CD4-positive, alpha-beta T cell treated with Interleukin-17A for 4 hours (primary cell): ENCODE data around the gene CD151.

Source experiments
- DNase-seq: peaks from one replicate; pipeline ENCODE4 v3.0.0-alpha.2; 2020; ENCODE audit warnings: mixed read lengths

The CD151 gene

DNA sequence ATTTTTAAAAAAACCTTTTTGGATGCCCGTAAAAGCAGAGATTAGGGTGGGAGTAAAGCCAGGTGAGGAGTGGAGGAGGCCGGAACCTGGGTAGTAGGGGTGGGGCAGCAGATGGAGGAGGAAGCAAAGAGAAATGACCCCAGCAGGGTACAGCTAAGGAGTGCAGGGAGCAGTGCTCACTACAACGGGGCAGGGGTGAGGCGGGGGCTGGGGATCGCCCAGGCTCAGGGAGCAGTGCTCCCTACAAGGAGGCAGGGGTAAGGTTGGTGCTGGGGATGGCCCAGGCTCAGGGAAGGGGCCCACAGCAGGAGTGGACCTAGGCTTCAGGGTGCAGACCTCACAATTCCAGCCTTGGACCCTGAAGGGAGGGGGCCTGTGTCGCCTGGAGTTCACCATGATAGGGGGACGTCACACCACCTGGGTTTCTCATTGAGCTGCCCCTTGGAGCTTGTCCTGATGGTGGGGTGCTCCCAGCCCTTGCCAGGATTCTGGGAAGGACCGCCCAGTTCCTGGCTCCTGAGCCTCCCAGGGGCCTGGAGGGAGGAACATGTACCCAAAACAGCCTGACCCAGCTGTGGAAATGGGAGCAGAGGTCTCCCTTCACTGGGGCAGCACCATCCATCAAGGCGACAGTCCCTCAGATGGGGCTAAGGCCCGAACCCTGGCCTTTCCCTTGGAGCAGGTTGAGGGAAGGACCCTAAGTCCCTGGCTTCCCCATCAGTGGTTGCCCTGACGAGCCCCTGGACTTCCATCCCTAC is 16.9 kb upstream of the CD151 start:
- DNase-seq, result no peak

DNA sequence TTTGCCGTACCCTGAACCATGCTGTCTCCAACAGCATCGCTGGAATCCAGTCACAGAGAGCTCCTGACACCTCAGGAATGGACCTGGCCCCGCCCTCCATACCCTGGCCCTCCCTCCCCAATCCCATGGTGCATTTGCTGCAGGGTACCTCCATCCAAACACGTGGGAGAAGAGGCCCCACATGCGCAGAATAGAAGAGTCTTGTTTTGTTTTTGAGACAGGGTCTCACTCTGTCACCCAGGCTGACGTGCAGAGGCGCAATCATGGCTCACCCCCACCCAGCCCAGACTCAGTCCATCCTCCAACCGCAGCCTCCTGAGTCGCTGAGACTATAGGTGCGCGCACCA is 16.3 kb upstream of the CD151 start:
- DNase-seq, result no peak

DNA sequence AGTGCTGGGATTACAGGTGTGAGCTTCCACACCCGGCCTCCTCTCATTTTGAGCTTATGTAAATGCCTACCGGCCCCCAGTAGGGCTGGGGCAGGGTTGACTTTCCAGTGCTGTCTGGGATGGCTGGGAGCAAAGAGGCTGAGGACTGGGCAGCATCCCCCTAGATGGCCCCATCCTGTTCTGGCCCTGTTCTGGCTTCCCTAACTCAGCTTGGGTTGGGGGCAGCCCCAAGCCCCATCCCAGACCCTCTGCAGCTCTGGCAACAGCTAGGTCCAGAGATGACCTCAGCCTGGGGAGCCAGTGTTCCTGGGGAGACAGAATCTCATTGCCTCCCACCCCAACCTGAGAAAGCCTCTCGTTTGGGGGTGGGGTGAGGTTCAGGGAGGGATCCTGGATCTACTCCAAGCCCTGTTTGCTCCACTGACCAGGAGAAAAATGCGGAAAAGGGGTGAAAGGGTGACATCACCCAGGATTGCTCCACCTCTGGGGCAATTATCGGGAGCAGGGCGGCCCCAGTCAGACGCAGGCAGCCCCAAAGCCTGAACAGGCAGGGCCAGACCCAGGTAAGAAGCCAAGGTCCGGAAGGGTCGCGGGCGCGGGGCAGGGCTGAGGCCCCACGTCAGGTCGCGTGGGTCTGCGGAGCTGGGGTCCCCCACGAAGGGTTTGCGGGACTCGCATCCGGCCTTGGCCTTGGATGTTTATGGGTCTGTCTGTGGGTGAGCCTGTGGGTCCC is 14.2 kb upstream of the CD151 start, which contains the start of gene PNPLA2:
Gene PNPLA2 (plus strand): TSS at position 519 of the 733 bp plus-strand sequence. CDS start 805 bp downstream, outside the sequence.
- no peak for DNase-seq

DNA sequence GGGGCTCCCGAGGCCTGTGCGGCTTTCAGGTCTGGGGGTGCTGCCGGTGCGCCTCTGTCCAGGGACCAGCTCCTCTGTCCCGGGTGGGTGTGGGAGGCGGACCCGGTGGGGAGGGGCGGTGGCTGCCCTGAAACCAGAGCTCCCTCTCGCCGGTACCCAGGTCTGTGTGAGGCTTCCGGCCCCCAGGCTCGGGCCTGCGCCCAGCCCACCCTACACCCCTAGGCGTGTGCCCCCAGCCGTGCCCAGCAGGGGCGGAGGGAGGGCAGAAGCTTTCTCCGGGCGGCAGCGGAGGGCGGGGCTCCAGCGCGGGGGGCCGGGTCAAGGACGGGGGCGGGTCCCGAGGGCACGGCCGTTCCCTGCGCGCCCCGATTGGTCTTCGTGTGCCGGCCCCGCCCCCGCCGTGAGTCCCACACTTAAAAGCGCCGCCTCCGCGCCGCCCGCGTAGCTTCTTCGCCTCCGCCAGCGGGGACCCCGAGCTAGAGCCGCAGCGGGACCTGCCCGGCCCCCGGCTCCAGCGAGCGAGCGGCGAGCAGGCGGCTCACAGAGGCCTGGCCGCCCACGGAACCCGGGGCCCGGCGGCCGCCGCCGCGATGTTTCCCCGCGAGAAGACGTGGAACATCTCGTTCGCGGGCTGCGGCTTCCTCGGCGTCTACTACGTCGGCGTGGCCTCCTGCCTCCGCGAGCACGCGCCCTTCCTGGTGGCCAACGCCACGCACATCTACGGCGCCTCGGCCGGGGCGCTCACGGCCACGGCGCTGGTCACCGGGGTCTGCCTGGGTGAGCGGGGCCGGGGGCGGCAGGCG is 13.4 kb upstream of the CD151 start:
- DNase-seq, result peak; percentile 95

DNA sequence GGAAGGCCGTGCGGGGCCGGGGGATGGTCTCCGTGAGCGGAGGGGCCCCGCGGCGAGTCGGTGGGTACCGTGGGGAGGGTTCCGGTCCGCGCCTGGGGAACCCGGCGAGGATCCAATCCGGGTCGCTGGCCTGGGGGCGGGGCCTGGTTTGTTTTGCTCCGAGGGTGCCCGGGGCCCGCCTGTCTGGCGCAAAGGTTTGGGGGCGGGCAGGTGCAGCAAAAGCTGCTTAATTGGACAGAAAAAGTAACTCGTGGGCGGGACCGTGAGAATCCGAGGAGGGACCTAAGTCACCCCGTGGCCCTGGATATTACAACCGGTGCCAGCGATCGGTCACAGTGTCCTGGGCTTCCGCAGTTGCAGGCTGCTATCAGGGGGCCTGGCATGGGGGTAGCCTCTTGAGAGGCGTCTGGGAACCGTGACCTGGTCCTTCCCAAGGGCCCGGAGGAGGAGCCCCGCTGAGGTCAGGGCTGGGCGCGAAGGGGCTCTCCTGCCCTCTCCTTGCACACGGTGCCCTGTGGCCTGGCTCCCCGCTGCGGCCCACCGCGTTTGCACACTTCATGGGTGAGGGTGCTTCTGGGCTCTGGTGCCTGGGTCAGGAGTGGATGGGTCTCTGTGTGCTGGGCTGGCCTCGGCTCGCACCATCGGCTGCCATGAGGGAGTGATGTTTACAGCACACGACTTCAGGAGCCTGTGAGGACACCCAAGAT is 12.7 kb upstream of the CD151 start:
- DNase-seq, result peak; percentile 98

DNA sequence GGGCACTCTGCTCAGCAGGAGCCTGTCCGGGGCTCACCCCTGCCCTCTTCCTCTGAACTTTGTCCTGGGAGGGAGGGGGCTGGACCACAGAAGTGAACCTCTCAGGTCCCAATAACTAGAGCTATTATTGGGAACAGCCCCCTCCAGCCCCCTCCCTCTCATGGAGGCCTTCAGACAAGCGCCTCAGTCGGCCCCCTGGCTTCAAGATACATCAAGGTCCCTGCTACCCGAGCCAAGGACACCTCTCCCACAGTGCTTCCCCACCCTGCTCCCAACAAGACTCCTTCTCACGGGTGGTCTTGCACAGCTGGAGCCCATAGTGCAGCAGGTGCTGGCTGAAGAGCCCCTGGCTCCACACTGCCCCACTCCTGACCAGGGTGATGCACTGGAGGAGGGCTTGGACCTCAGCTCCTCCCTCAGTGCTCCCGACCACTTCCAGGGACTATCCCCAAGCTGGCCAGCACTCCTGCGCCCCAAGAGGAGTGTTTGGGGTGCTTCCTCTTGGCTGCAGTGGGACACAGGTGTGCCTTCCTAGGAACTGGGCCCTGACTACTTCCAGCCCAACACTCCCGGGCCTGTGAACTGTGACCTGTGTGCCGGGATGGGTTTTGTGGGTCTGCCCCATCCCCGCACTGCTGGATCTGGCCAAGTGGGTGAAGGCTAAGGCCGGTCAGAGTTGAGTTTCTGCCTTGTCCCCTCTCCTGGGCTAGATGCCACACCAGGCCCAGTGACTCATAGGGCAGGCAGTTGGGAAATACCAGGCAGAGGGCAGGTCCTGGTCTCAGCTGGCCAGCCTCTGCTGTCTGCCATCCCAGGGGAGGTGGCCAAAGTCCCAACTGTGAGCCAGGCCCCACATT is 11.9 kb upstream of the CD151 start:
- DNase-seq, result no peak

DNA sequence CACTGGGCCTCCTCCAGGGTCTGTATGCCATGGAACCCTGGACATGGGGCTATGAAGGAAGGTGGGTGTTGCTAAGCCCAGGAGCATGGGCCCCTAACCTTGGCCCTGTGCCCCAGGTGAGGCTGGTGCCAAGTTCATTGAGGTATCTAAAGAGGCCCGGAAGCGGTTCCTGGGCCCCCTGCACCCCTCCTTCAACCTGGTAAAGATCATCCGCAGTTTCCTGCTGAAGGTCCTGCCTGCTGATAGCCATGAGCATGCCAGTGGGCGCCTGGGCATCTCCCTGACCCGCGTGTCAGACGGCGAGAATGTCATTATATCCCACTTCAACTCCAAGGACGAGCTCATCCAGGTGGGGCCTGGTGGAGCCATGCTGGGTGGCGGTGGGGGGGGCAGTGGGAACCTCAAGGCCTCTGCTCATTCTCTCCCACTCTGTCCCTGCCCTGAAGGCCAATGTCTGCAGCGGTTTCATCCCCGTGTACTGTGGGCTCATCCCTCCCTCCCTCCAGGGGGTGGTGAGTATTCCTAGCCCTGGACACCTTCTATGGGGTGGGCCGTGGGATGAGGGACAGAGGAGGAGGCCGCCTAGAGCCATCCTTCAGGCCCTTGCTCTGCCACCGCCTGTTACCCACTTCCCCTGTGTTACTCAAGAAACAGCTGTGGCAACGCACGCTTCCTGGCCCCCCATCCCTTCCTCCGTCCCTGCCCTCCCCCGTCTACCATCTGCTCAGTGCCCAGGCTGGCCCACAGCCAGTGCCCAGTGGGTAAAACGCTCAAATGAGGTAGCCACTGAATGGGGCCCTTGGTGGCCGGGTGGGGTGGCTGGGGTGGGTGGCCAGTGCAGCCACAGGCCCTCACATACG is 11.0 kb upstream of the CD151 start:
- DNase-seq, result no peak

DNA sequence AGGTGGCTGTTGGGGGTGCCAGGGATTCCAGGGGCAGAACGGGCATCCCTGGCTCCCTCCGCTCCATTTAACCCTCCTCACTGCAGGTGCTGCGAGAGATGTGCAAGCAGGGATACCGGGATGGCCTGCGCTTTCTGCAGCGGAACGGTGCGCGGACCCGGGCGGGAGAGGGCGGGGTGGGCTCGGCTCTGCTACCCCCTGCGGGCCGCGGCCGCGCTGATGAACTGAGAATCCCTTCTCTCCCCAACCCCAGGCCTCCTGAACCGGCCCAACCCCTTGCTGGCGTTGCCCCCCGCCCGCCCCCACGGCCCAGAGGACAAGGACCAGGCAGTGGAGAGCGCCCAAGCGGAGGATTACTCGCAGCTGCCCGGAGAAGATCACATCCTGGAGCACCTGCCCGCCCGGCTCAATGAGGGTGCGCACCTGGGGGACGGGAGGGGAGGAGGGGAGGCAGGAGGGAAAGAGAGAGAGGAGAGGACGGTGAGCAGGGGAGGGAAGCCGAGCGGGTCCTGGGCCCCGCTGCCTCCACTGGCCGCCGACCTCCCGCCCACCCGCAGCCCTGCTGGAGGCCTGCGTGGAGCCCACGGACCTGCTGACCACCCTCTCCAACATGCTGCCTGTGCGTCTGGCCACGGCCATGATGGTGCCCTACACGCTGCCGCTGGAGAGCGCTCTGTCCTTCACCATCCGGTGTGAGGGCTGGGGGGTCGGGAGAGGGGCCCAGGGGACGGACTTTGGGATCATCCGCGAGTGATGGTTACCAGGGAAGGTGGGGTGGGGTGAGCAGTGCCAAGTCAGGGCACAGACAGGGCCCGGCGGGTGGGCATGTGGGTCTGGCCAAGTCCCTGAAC is 9.1 kb upstream of the CD151 start:
- DNase-seq, result no peak

DNA sequence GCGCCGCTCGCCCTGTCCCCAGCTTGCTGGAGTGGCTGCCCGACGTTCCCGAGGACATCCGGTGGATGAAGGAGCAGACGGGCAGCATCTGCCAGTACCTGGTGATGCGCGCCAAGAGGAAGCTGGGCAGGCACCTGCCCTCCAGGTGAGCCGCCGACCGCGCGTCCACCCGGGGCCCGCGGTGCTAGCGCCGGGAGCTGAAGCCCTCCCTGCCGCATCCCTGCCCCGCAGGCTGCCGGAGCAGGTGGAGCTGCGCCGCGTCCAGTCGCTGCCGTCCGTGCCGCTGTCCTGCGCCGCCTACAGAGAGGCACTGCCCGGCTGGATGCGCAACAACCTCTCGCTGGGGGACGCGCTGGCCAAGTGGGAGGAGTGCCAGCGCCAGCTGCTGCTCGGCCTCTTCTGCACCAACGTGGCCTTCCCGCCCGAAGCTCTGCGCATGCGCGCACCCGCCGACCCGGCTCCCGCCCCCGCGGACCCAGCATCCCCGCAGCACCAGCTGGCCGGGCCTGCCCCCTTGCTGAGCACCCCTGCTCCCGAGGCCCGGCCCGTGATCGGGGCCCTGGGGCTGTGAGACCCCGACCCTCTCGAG is 8.4 kb upstream of the CD151 start:
- no peak for DNase-seq

DNA sequence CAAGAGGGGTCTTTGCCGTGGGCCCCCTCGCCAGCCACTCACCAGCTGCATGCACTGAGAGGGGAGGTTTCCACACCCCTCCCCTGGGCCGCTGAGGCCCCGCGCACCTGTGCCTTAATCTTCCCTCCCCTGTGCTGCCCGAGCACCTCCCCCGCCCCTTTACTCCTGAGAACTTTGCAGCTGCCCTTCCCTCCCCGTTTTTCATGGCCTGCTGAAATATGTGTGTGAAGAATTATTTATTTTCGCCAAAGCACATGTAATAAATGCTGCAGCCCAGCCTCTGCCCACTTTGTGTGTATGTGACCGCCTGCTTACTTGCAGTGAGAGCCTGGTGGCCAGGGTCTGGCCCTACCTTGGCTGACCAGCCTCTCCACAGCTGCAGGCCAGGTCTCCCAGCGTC is 7.8 kb upstream of the CD151 start:
- no peak for DNase-seq

DNA sequence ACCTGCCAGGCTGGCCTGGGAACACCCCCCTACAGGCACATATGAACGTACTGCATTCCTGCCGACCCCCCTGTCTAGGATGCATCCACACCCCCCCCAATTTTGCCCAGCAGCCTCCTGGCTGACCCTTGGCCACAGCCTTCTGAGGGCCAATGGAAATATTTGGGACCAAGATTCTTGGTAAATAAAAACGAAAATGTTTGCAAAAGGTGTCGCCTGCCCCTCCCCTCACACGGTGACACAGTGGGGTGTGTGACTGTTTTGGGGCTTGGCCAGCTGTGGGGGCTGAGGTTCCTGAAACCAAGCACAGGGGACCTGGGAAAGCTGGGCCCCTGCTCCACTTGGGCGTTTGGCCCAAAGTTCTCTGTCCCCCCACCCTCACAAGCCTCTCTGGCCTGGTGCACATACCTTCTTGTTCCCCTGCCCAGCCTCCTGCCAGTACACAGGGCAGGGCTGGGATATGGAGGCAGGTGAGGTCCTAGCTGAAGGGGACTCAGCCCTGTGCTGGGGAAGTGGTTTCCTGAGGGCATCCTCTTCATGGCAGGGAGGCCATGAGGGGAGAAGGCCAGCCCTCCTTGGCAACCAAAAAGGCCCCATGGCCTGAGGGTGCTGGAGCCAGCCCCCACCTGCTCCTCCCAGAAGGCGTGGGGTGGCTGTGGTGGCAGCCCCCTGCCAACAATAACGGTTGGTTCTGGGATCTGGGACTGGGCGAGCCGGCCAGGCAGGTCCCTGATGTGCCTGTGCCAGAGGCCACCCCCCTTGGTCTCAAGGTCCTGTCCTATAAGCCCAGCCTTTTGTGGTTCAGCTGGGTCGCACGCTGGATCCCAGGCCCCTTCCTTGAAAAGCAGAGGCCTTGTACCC is 7.2 kb upstream of the CD151 start:
- DNase-seq, result no peak

DNA sequence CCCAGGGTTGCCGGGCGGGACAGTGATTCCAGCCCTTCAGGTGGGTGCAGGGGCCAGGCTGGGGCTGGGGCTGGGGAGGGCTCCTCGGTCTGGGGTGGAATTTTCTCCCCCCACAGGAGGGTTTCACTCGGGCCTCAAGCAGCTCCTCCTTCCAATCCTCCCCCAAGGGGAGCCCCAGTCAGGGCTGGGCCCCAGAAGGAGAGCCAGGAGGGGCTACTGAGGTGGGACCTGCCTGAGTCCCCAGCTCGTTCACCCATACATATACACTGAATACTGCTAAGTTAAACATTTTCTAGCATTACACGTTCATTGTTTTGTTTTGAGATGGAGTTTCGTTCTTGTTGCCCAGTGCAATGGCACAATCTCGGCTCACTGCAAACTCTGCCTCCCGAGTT is 6.5 kb upstream of the CD151 start:
- DNase-seq, result no peak

DNA sequence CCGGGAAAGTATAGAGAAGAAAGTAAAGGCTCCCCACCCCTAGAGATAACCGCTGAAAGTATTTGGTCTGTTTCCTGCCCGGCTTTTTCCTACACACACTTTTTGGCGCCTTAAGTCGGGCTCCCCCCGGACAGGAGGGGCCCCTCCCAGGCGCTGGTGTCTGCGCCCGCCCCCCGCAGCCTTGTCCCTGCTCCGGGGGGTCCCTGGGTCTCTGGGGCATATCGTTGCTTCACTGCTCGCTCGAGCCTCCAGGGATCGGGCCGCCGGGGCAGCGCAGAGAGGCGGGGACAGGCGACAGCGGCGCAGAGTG is 6.0 kb upstream of the CD151 start:
- DNase-seq, result no peak

DNA sequence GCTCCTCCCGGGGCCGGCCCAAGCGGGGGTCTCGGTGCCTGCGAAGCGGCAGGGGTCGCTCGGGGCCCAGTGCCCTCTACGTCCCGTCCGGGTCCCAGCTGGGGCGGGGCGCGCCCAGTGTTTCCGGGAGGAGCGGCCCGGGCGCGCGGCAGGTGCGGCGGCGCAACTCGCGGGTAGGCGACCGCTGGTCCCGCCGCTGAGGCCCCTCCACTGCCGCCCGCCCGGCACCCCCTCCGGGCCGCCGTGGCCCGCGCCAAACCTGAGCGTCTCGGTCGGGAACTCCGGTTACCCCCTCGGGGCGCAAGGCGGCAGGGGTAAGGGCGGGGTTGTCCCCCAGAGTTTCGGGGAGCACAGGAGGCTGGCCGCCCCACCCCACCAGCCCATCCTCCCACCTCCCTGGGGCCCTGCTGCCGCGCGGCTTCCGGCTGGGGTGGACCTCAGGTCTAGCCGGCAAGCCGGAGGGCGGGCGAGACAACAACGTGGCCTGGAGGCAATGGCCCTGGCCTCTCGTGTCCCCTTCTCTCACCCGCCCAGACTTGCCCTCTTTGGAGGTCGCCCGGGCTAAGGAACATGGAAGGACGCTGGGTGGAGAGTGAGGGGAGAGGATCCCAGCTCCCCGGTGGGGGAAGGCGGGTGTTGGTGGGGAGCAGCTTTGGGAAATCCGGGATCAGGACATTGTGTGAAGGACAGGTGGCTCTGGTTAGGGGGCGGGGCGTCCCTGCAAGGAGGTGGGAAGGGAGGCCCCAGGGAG is 5.4 kb upstream of the CD151 start:
- DNase-seq, result peak; percentile 31

DNA sequence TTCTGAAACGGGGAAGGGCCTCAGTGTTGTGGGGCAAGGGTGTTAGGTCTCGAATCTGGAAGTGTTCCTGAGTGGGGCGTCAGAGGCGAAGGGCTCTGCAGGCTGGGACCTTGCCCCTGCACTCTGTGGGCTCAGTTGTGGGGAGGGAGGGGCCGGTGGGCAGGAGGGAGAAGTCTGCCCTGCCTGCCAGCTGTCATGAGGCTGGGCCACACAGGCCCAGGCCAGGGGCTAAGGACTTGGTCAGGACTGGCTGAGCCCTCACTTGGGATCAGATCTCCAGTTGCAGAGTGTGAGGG is 4.9 kb upstream of the CD151 start, which contains the start of gene CRACR2B:
Gene CRACR2B (plus strand): TSS at position 23 of the 296 bp plus-strand sequence. CDS start 689 bp downstream, outside the sequence.
- DNase-seq, result no peak

DNA sequence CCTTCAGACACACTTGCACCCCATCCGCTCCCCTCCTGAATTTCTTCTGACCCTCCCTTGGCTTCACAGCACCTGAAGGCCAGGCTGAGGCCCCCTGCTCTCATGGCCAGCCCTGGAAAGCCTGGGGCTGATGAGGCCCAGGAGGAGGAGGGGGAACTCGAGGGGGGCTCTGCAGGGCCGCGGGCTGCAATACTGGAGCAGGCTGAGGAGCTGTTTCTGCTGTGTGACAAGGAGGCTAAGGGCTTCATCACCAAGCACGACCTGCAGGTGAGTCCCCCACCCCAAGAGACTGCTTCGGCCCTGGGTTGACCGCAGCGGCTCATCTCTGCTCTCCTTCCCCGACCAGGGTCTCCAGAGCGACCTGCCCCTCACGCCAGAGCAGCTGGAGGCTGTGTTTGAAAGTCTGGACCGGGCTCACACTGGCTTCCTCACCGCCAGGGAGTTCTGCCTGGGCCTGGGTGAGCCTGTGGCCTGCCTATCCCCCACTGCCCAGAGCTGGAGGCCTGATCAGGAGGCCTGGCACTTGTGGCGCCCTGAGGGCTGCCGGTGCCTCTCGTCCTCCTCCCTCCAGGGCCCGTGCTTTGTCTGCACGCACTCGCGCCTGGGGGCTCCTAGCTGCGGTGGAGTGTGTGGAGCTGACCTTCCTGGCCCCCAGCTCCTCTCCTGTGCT is 4.1 kb upstream of the CD151 start:
- no peak for DNase-seq

DNA sequence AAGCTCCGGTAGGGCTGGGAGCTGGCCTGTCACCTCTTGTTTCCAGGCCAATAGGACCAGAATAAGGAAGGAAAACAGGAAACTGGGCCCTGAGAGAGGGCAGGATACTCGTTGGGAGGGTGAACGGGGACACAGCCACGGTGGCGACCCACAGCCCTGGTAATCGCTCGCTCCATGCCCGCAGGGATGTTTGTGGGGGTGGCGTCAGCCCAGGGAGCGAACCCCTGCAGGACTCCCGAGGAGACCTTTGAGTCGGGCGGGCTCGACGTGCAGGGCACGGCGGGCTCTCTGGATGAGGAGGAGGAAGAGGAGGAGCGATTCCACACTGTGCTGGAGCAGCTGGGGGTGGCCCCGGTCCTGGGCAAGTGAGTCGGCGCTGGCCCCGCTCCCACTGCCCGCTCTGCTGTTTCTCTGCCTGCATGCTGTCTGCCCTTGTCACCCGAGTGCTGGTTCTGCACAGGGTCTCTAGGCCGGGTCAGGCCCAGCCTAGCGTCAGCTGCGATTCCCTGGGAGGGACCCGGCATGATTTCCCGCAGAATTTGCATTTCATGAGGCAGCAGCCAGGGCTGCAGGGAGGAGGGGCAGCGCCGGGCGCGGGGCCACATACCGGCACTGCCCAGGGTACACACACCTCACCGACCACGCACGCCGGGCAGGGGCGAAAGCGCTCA is 3.4 kb upstream of the CD151 start:
- DNase-seq, result no peak
